Measurements from ENCODE around the gene BLOC1S1. TPM values are rescaled to one million over a fixed set of nuclear protein-coding genes. Genes with fewer than 3 reads are reported as not detected.

BLOC1S1 gene
- total and polyA plus RNA-seq, 9 of the 15 experiments (the other 6 are each of a cell fraction or from before 2014, with no cell fraction given): 75.2 to 161 (median 98.8) TPM

- TF ChIP-seq EP400 (IDR thresholded peaks at IDR 0.05): peak; percentile 59; the same call in 1 of the 2 replicates
- TF ChIP-seq BCOR (IDR thresholded peaks at IDR 0.05): peak; percentile 83
- no peak for TF ChIP-seq GTF2A2 (tag; IDR thresholded peaks at IDR 0.05)
- peak; percentile 81; the same call in 1 of the 2 replicates for TF ChIP-seq TOE1 (IDR thresholded peaks at IDR 0.05; ENCODE audit: borderline replicate concordance)
- TF ChIP-seq TOE1 (CRISPR knock-in tag; IDR thresholded peaks at IDR 0.05; ENCODE audit: borderline replicate concordance, low read depth): no peak
- peak; percentile 96 for TF ChIP-seq DPF2 (IDR thresholded peaks at IDR 0.05)
- TF ChIP-seq OTX1 (CRISPR knock-in tag; IDR thresholded peaks at IDR 0.05): peak; percentile 97
- no peak for TF ChIP-seq STAG1 (CRISPR knock-in tag; IDR thresholded peaks at IDR 0.05; ENCODE audit: borderline replicate concordance)
- peak; percentile 73; the same call in 1 of the 2 replicates for TF ChIP-seq TRIM28 (IDR thresholded peaks at IDR 0.05)
- 0 out of 2 replicates have a peak, but pooled peaks have one; percentile 22 for TF ChIP-seq ZSCAN32 (CRISPR knock-in tag; IDR thresholded peaks at IDR 0.05)
- peak; percentile 38; the same call in 1 of the 2 replicates for TF ChIP-seq ZNF316 (IDR thresholded peaks at IDR 0.05)
- TF ChIP-seq, protein P1, sequence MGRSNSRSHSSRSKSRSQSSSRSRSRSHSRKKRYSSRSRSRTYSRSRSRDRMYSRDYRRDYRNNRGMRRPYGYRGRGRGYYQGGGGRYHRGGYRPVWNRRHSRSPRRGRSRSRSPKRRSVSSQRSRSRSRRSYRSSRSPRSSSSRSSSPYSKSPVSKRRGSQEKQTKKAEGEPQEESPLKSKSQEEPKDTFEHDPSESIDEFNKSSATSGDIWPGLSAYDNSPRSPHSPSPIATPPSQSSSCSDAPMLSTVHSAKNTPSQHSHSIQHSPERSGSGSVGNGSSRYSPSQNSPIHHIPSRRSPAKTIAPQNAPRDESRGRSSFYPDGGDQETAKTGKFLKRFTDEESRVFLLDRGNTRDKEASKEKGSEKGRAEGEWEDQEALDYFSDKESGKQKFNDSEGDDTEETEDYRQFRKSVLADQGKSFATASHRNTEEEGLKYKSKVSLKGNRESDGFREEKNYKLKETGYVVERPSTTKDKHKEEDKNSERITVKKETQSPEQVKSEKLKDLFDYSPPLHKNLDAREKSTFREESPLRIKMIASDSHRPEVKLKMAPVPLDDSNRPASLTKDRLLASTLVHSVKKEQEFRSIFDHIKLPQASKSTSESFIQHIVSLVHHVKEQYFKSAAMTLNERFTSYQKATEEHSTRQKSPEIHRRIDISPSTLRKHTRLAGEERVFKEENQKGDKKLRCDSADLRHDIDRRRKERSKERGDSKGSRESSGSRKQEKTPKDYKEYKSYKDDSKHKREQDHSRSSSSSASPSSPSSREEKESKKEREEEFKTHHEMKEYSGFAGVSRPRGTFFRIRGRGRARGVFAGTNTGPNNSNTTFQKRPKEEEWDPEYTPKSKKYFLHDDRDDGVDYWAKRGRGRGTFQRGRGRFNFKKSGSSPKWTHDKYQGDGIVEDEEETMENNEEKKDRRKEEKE (IDR thresholded peaks at IDR 0.05; ENCODE audit: borderline replicate concordance in 1 of 2, control insufficient read depth in 1 of 2, low read depth in 2 of 2, low read length in 1 of 2): peak in 1 of 2 experiments; percentile 75; a peak in 1 of 4 replicates
- TF ChIP-seq, protein P2, sequence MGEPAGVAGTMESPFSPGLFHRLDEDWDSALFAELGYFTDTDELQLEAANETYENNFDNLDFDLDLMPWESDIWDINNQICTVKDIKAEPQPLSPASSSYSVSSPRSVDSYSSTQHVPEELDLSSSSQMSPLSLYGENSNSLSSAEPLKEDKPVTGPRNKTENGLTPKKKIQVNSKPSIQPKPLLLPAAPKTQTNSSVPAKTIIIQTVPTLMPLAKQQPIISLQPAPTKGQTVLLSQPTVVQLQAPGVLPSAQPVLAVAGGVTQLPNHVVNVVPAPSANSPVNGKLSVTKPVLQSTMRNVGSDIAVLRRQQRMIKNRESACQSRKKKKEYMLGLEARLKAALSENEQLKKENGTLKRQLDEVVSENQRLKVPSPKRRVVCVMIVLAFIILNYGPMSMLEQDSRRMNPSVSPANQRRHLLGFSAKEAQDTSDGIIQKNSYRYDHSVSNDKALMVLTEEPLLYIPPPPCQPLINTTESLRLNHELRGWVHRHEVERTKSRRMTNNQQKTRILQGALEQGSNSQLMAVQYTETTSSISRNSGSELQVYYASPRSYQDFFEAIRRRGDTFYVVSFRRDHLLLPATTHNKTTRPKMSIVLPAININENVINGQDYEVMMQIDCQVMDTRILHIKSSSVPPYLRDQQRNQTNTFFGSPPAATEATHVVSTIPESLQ (CRISPR knock-in tag; IDR thresholded peaks at IDR 0.05): 0 out of 2 replicates have a peak, but pooled peaks have one; percentile 34
- peak; percentile 45; the same call in 1 of the 2 replicates for TF ChIP-seq ATF7 (IDR thresholded peaks at IDR 0.05)
- TF ChIP-seq ATF1 (CRISPR knock-in tag; IDR thresholded peaks at IDR 0.05): no peak
- peak; percentile 30 for TF ChIP-seq ATF1 (tag; IDR thresholded peaks at IDR 0.05)
- TF ChIP-seq ZBTB26 (CRISPR knock-in tag; IDR thresholded peaks at IDR 0.05): peak; percentile 98
- peak in 1 of 2 experiments; percentile 94; a peak in 2 of 4 replicates for TF ChIP-seq HDAC1 (IDR thresholded peaks at IDR 0.05)
- TF ChIP-seq SP2 (IDR thresholded peaks at IDR 0.05; ENCODE audit: extremely low read depth, low read depth, low read length, poor library complexity, severe bottlenecking): peak; percentile 44
- no peak for TF ChIP-seq HDAC8 (tag; IDR thresholded peaks at IDR 0.05)
- TF ChIP-seq ZNF740 (CRISPR knock-in tag; IDR thresholded peaks at IDR 0.05): peak; percentile 47; the same call in 1 of the 2 replicates
- no peak for TF ChIP-seq ZNF740 (tag; IDR thresholded peaks at IDR 0.05)
Observed at GRCh38 chr12:55742719-55743405, 27.0 kb downstream of the BLOC1S1 start, which contains the start of gene GDF11 (continued).
